GM18951 (cell line): ENCODE data around the gene ATP2B1.

Source experiments
- POLR2A ChIP-seq: IDR thresholded peaks from 4 replicates; pipeline ENCODE4 v1.6.1; 2011; ENCODE audit warnings: mild to moderate bottlenecking; ENCODE audit not compliant: insufficient read length, insufficient read depth; ENCODE audit errors: extremely low read depth
- in situ Hi-C: fragments of 300-500 bp; cut with MboI; formaldehyde crosslinking; loops from one replicate; pipeline ENCODE4 v1.12.0; 2022; ENCODE audit warnings: low sequenced_read_pairs, mixed read lengths, inconsistent platforms; ENCODE audit not compliant: unreplicated experiment

ATP2B1 gene

GRCh38 chr12:89693639-89694202 lies 14.9 kb downstream of the ATP2B1 start:
- TF ChIP-seq POLR2A: no peak
- in situ Hi-C loops: loop anchor here (25.0 kb wide), 1 partner anchor 656 kb away; no protein-coding TSS in a partner anchor

- in situ Hi-C loops: loop anchor here (25.0 kb wide), 1 partner anchor 655 kb away; no protein-coding TSS in a partner anchor
- no peak for TF ChIP-seq POLR2A
Observed at GRCh38 chr12:89692439-89692838, 16.2 kb downstream of the ATP2B1 start.

GRCh38 chr12:89691659-89692058 lies 17.0 kb downstream of the ATP2B1 start:
- no peak for TF ChIP-seq POLR2A
- in situ Hi-C loops: loop anchor here (25.0 kb wide), 1 partner anchor 654 kb away; no protein-coding TSS in a partner anchor

- TF ChIP-seq POLR2A: no peak
- in situ Hi-C loops: loop anchor here (25.0 kb wide), 1 partner anchor 654 kb away; no protein-coding TSS in a partner anchor
Observed at GRCh38 chr12:89690925-89691324, 17.7 kb downstream of the ATP2B1 start.

GRCh38 chr12:89689306-89689705 lies 19.3 kb downstream of the ATP2B1 start:
- in situ Hi-C loops: loop anchor here (25.0 kb wide), 1 partner anchor 652 kb away; no protein-coding TSS in a partner anchor
- no peak for TF ChIP-seq POLR2A

GRCh38 chr12:89686311-89686710 lies 22.3 kb downstream of the ATP2B1 start:
- TF ChIP-seq POLR2A: no peak
- in situ Hi-C loops: loop anchor here (25.0 kb wide), 1 partner anchor 649 kb away; no protein-coding TSS in a partner anchor

- in situ Hi-C loops: loop anchor here (25.0 kb wide), 1 partner anchor 648 kb away; no protein-coding TSS in a partner anchor
- TF ChIP-seq POLR2A: no peak
Observed at GRCh38 chr12:89685363-89685972, 23.2 kb downstream of the ATP2B1 start.

- in situ Hi-C loops: loop anchor here (25.0 kb wide), 1 partner anchor 647 kb away; no protein-coding TSS in a partner anchor
- no peak for TF ChIP-seq POLR2A
Observed at GRCh38 chr12:89684136-89684535, 24.5 kb downstream of the ATP2B1 start.

- TF ChIP-seq POLR2A: no peak
- in situ Hi-C loops: loop anchor here (25.0 kb wide), 1 partner anchor 645 kb away; no protein-coding TSS in a partner anchor
Observed at GRCh38 chr12:89682284-89682683, 26.4 kb downstream of the ATP2B1 start.

GRCh38 chr12:89680409-89680808 lies 28.2 kb downstream of the ATP2B1 start:
- TF ChIP-seq POLR2A: no peak
- in situ Hi-C loops: loop anchor here (25.0 kb wide), 1 partner anchor 643 kb away; no protein-coding TSS in a partner anchor

GRCh38 chr12:89679631-89680030 lies 29.0 kb downstream of the ATP2B1 start:
- TF ChIP-seq POLR2A: no peak
- in situ Hi-C loops: loop anchor here (25.0 kb wide), 1 partner anchor 642 kb away; no protein-coding TSS in a partner anchor

GRCh38 chr12:89678225-89678624 lies 30.4 kb downstream of the ATP2B1 start:
- in situ Hi-C loops: loop anchor here (25.0 kb wide), 1 partner anchor 641 kb away; no protein-coding TSS in a partner anchor
- TF ChIP-seq POLR2A: no peak

GRCh38 chr12:89676930-89677329 lies 31.7 kb downstream of the ATP2B1 start:
- TF ChIP-seq POLR2A: no peak
- in situ Hi-C loops: loop anchor here (25.0 kb wide), 1 partner anchor 640 kb away; no protein-coding TSS in a partner anchor
